HCT116 (cell line): ENCODE results near the gene TPI1. TPM values are rescaled to one million over a fixed set of nuclear protein-coding genes. Genes with fewer than 3 reads are reported as not detected.

Source experiments
- ATAC-seq: fragments of 200-7000 bp; cut with Tn5 transposase; 2 replicates; pipeline ENCODE4 v1.9.1; 2020; ENCODE audit warnings: mild to moderate bottlenecking, moderate library complexity
- BruUV-seq: library from RNA; stranded (reverse); fragments of 400-500 nt; replicated peaks from 2 replicates; lab custom pipeline; 2021; lab: Mats Ljungman, UMichigan
- CTCF ChIA-PET: fragments of 300-600 bp; sonication (Branson Sonifier 250); formaldehyde crosslinking; loops from one replicate; lab custom pipeline; 2021; ENCODE audit warnings: antibody characterized with exemption; lab: Charles Lee
- POLR2A ChIA-PET: fragments of 300-600, 350-600 bp; sonication (Branson Sonifier 250); formaldehyde crosslinking; loops from one replicate; lab custom pipeline; 2021; ENCODE audit warnings: antibody characterized with exemption; lab: Charles Lee
- RAD21 ChIA-PET, 2 experiments: fragments of 300-600 bp; sonication (Branson Sonifier 250); formaldehyde crosslinking; loops; one replicate each; lab custom pipeline; 2023; ENCODE audit warnings: low total read pairs in 2 of 2; ENCODE audit not compliant: uncharacterized antibody in 2 of 2, unreplicated experiment in 2 of 2, low non-redundant PET in 1 of 2; lab: Charles Lee
- DNase-seq: peaks from one replicate; pipeline ENCODE4 v3.0.0-alpha.2; 2010; ENCODE audit warnings: low read depth, low spot score
- H2AFZ ChIP-seq: fragments of 200-600 bp; shearing (Covaris generic), sonication (generic); 2 replicates; pipeline ENCODE4 v1.6.1; 2017; ENCODE audit warnings: low read depth, mixed run types, mixed read lengths, antibody characterized with exemption, low read length; ENCODE audit not compliant: poor library complexity, severe bottlenecking
- H3K27ac ChIP-seq: 2 replicates; pipeline ENCODE4 v1.5.1; 2012; ENCODE audit warnings: low read depth, low read length
- H3K27me3 ChIP-seq: fragments of 200-600 bp; sonication (generic); 2 replicates; pipeline ENCODE4 v1.6.1; 2016; ENCODE audit warnings: mixed run types, low read length, mixed read lengths; ENCODE audit not compliant: insufficient read depth
- H3K36me3 ChIP-seq, 2 experiments: fragments of 200-500 bp in 1 of 2; fragments of 200-600 bp in 1 of 2; sonication (Bioruptor generic) in 1 of 2; sonication (generic) in 1 of 2; 2 replicates each; pipeline versions ENCODE4 v1.5.1 to v1.6.1; 2014 to 2016; ENCODE audit warnings: low read length in 2 of 2, inconsistent platforms in 1 of 2, mixed read lengths in 1 of 2, mixed run types in 1 of 2; ENCODE audit not compliant: insufficient read depth in 2 of 2, control insufficient read depth in 1 of 2
- H3K4me1 ChIP-seq, 2 experiments: fragments of 200-600 bp in 1 of 2; sonication (generic) in 1 of 2; 2 replicates each; pipeline versions ENCODE4 v1.5.1 to v1.6.1; 2012 to 2017; ENCODE audit warnings: low read length in 2 of 2, inconsistent platforms in 1 of 2, mild to moderate bottlenecking in 1 of 2, mixed read lengths in 1 of 2, mixed run types in 1 of 2, moderate library complexity in 1 of 2; ENCODE audit not compliant: insufficient read depth in 2 of 2, control insufficient read depth in 1 of 2
- H3K4me2 ChIP-seq: fragments of 200-600 bp; sonication (generic); 2 replicates; pipeline ENCODE4 v1.6.1; 2017; ENCODE audit warnings: mixed run types, low read length, mixed read lengths
- H3K4me3 ChIP-seq, 2 experiments: fragments of 200-600 bp in 1 of 2; sonication (generic) in 1 of 2; replicated peaks in 1 of 2; 2 replicates each; pipeline ENCODE4 v1.5.1; 2011 to 2016; ENCODE audit warnings: low read length in 2 of 2, control low read depth in 1 of 2, low read depth in 1 of 2, mild to moderate bottlenecking in 1 of 2, mixed read lengths in 1 of 2, mixed run types in 1 of 2
- H3K79me2 ChIP-seq: fragments of 200-600 bp; sonication (generic); 2 replicates; pipeline ENCODE4 v1.6.1; 2017; ENCODE audit warnings: mild to moderate bottlenecking, mixed run types, low read length, moderate library complexity, mixed read lengths; ENCODE audit not compliant: insufficient read depth
- H3K9ac ChIP-seq: fragments of 200-600 bp; sonication (generic); 2 replicates; pipeline ENCODE4 v1.6.1; 2016; ENCODE audit warnings: low read length, mixed read lengths
- H3K9me2 ChIP-seq: fragments of 200-600 bp; sonication (generic), shearing (Covaris generic); 2 replicates; pipeline ENCODE4 v1.6.1; 2017; ENCODE audit warnings: mixed run types, mild to moderate bottlenecking, moderate library complexity; ENCODE audit not compliant: insufficient read depth
- H3K9me3 ChIP-seq, 2 experiments: fragments of 200-500 bp in 1 of 2; fragments of 200-600 bp in 1 of 2; sonication (Bioruptor generic) in 1 of 2; sonication (generic) in 1 of 2; 2 replicates each; pipeline ENCODE4 v1.6.1; 2014 to 2017; ENCODE audit warnings: low read length in 2 of 2, mixed read lengths in 2 of 2, inconsistent platforms in 1 of 2, low read depth in 1 of 2, mild to moderate bottlenecking in 1 of 2, mixed run types in 1 of 2, moderate library complexity in 1 of 2; ENCODE audit not compliant: control insufficient read depth in 1 of 2, insufficient read depth in 1 of 2
- H4K20me1 ChIP-seq: fragments of 200-600 bp; sonication (generic), shearing (Covaris generic); 2 replicates; pipeline ENCODE4 v1.6.1; 2017; ENCODE audit warnings: mixed run types, mild to moderate bottlenecking, moderate library complexity; ENCODE audit not compliant: insufficient read depth
- CBX3 ChIP-seq: IDR thresholded peaks from 2 replicates; pipeline ENCODE4 v1.6.1; 2012; ENCODE audit warnings: low read depth
- CEBPB ChIP-seq: IDR thresholded peaks from 2 replicates; pipeline ENCODE4 v1.6.1; 2012; ENCODE audit warnings: low read depth
- CTCF ChIP-seq, 3 experiments: fragments of 200-600 bp in 1 of 3; sonication (generic) in 1 of 3; IDR thresholded peaks in 2 of 3; conservative IDR thresholded peaks in 1 of 3; 2 replicates each; pipeline ENCODE4 v1.5.1; 2012 to 2017; ENCODE audit warnings: low read depth in 2 of 3, low read length in 2 of 3, antibody characterized with exemption in 1 of 3, borderline replicate concordance in 1 of 3, control low read depth in 1 of 3, mild to moderate bottlenecking in 1 of 3, mixed read lengths in 1 of 3, mixed run types in 1 of 3, moderate library complexity in 1 of 3; ENCODE audit not compliant: insufficient read depth in 1 of 3
- EGR1 ChIP-seq: IDR thresholded peaks from 2 replicates; pipeline ENCODE4 v1.6.1; 2012; ENCODE audit warnings: low read depth
- ELF1 ChIP-seq: IDR thresholded peaks from 2 replicates; pipeline ENCODE4 v1.6.1; 2012; ENCODE audit warnings: low read depth, borderline replicate concordance
- EZH2 ChIP-seq: fragments of 200-600 bp; sonication (generic); IDR thresholded peaks from 2 replicates; pipeline ENCODE4 v1.6.1; 2017; ENCODE audit warnings: antibody characterized with exemption, mixed run types
- EZH2phosphoT487 ChIP-seq: fragments of 200-600 bp; IDR thresholded peaks from 2 replicates; pipeline ENCODE4 v1.6.1; 2018; ENCODE audit warnings: antibody characterized with exemption, borderline replicate concordance
- FOSL1 ChIP-seq: IDR thresholded peaks from 2 replicates; pipeline ENCODE4 v1.6.1; 2012; ENCODE audit warnings: low read depth
- JUND ChIP-seq: IDR thresholded peaks from 2 replicates; pipeline ENCODE4 v1.6.1; 2012
- POLR2A ChIP-seq: IDR thresholded peaks from 2 replicates; pipeline ENCODE4 v1.7.0; 2011; ENCODE audit warnings: borderline replicate concordance; ENCODE audit not compliant: insufficient read depth, insufficient read length; ENCODE audit errors: extremely low read depth
- POLR2AphosphoS5 ChIP-seq: IDR thresholded peaks from 2 replicates; pipeline ENCODE4 v1.6.1; 2011; ENCODE audit warnings: mild to moderate bottlenecking, low read depth, low read length, moderate library complexity
- RAD21 ChIP-seq: IDR thresholded peaks from 2 replicates; pipeline ENCODE4 v1.6.1; 2012; ENCODE audit warnings: low read depth, mild to moderate bottlenecking
- SIN3A ChIP-seq: IDR thresholded peaks from 2 replicates; pipeline ENCODE4 v1.6.1; 2012; ENCODE audit warnings: low read depth
- SP1 ChIP-seq: IDR thresholded peaks from 2 replicates; pipeline ENCODE4 v1.6.1; 2012; ENCODE audit warnings: low read depth
- SRF ChIP-seq: IDR thresholded peaks from 2 replicates; pipeline ENCODE4 v1.6.1; 2012; ENCODE audit warnings: low read depth
- YY1 ChIP-seq: IDR thresholded peaks from 2 replicates; pipeline ENCODE4 v1.6.1; 2011; ENCODE audit warnings: low read length, low read depth, moderate library complexity, mild to moderate bottlenecking; ENCODE audit not compliant: insufficient replicate concordance; ENCODE audit errors: extremely low read depth
- ZBTB33 ChIP-seq: IDR thresholded peaks from 2 replicates; pipeline ENCODE4 v1.6.1; 2011; ENCODE audit warnings: mild to moderate bottlenecking, low read length, moderate library complexity; ENCODE audit not compliant: insufficient replicate concordance; ENCODE audit errors: extremely low read depth
- ZNF274 ChIP-seq: fragments of 200-500 bp; sonication (Bioruptor generic); IDR thresholded peaks from 2 replicates; pipeline ENCODE4 v1.6.1; 2014; ENCODE audit warnings: mild to moderate bottlenecking, low read depth, low read length, inconsistent platforms
- intact Hi-C: fragments of 100-400 bp; cut with micrococcal nuclease; formaldehyde crosslinking; loops from 2 replicates; pipeline ENCODE4 v1.10.0; 2022
- total RNA-seq: library from RNA; stranded (reverse); gene quantifications from one replicate; pipeline ENCODE4 v1.2.1, GENCODE V29; 2021; ENCODE audit not compliant: unreplicated experiment
- TF ChIP-seq, protein P1 (sequence below): IDR thresholded peaks from 2 replicates; pipeline ENCODE4 v1.6.1; 2012
- TF ChIP-seq, protein P2 (sequence below): IDR thresholded peaks from 2 replicates; pipeline ENCODE4 v1.6.1; 2012

Gene TPI1
- total RNA-seq, 1 experiment from 2014 or later: 1,068 TPM

GRCh38 chr12:6828781-6829535, 38.4 kb upstream of the TPI1 start:
- Histone ChIP-seq H4K20me1 (no peaks in the 10 kb centered on the region), H3K4me1 (peaks cover 12 to 30% of the 10 kb centered on the region in 2 experiments), H3K4me2 (peak overlapping the region; percentile 87), H3K36me3 (peaks cover 8 to 27% of the 10 kb centered on the region in 2 experiments; a peak in 3 of 4 replicates), H3K9me2 (no peaks in the 10 kb centered on the region), H3K9me3 (no peaks in the 10 kb centered on the region), H3K9ac (peak overlapping the region; percentile 99), H3K79me2 (peaks cover 31% of the 10 kb centered on the region), H3K4me3 (peak overlapping the region; percentile 79 to 95), H3K27me3 (no peaks in the 10 kb centered on the region), H2AFZ (no peak overlapping the region), H3K27ac (peak overlapping the region; percentile 88)
- ATAC-seq (peak; percentile 51), DNase-seq (no peak)
- intact Hi-C loops: no loop called here
- RAD21 ChIA-PET: no interaction called here
- CTCF ChIA-PET: interaction anchor here (1.0 to 2.7 kb wide), 4 partner anchors 23 to 258 kb away, joined by 3 to 11 read pairs (median 6); partner anchors contain the start of genes CDCA3, MLF2, PTMS and USP5
- POLR2A ChIA-PET: interaction anchor here (1.5 to 3.6 kb wide), 4 partner anchors 12 to 104 kb away, joined by 3 to 12 read pairs (median 7); partner anchors contain the start of genes CDCA3, GNB3 and USP5
- TSS peak; percentile 80 for BruUV-seq
- TF ChIP-seq YY1 (peak; percentile 9), SP1 (no peak), ZBTB33 (no peak), CEBPB (no peak), POLR2A (peak; percentile 80), JUND (no peak), RAD21 (no peak), POLR2AphosphoS5 (no peak; the same call in 1 of the 2 replicates), SIN3A (no peak), FOSL1 (no peak), CBX3 (no peak), EZH2 (no peak), CTCF (IDR thresholded peaks at IDR 0.05 in 2 of 3, conservative IDR thresholded peaks at IDR 0.05 in 1 of 3; ENCODE audit: borderline replicate concordance in 1 of 3, insufficient read depth in 1 of 3, low read depth in 2 of 3, low read length in 2 of 3) (no peak), ELF1 (no peak), ZNF274 (no peak), SRF (no peak), EGR1 (no peak), EZH2phosphoT487 (no peak)
- TF ChIP-seq, protein P1, sequence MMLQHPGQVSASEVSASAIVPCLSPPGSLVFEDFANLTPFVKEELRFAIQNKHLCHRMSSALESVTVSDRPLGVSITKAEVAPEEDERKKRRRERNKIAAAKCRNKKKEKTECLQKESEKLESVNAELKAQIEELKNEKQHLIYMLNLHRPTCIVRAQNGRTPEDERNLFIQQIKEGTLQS: no peak
- TF ChIP-seq, protein P2, sequence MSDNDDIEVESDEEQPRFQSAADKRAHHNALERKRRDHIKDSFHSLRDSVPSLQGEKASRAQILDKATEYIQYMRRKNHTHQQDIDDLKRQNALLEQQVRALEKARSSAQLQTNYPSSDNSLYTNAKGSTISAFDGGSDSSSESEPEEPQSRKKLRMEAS: no peak
